ENCODE measurements around the gene SHISAL1.
"Not testable (repeated sequence)": the region's sequence is repeated elsewhere in the genome, so short reads cannot be mapped to it uniquely, and the experiment has no call there.

Gene SHISAL1

DNA sequence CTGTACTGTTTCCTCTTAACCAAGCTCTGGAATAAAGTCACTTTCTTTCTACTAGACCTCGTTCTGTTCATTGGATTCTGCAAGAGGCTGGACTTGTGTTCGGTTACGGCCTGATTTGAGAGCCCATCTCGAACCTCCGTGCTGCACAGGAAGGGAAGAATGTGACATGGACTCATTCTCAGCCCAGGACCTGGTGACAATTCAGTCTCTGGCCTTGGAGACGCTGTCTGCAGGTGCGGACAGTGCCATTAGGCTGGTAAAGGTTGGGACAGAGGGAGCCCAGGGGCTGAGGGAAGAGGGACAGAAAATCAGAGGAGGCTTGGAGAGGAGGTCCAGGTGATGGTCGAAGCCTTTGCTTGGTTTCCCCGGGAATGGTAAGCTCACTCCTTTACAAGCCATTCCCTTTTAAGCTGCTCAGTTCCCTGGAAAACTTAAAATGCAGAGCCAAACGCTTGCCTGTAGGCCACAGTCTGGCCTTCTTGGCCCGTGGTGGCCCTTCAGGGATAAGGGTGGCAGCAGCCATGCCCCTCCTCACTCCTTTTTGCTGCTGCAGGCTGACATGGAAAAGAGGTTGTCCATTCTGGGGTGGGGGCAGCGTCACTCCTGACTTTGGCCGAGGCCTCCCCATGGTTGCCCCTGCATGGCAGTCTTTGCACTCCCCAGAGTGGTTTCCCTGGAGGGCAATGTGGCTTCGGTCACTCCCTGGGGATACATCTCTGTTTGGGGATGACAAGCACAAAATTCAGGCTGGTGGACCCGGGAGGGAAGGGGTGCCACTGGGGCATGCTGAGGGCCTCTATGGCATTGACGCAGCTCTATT, 52.3 kb downstream of the SHISAL1 start:
- DNase-seq (ENCODE audit: low spot score) = no peak

DNA sequence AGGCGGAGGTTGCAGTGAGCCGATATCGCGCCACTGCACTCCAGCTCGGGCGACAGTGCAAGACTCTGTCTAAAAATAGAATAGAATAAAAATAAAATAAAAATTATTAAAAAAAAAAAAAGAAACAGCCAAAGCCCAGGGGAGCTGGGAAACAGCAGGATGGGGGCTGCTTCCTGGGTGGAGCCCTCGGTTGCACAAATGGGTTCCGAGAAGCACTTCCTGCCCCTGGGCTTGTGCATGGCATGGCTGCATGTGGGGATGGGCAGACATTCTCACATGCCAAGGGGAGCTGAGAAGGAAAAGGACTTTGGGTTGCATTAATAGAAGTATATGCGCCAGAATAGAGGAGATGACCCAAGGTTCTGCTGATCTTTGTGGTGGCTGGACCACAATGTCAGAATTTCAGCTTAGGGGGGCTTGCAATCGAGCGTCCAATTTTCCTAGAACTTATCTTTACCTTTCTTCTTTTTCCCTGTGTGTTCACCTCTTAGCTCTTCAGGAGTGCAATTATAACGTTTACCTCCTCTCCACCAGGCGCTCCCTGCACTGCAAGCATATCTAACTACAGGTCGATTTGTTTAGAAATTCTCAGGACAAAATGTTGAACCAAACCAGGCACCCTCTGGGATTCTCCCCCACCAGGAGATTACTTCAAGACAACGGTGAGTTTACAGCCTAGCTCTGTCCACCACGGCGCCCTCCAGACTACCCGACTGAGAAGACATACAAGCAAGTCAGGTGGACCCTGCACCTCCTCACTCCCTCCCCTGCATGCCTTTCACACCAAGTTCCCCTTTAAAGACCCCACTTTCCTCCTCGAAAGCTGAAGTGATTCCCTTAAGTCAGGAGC, 53.2 kb downstream of the SHISAL1 start:
- no peak for DNase-seq (ENCODE audit: low spot score)

- DNase-seq (ENCODE audit: low spot score) = no peak
These were observed 55.9 kb downstream of the SHISAL1 start for GRCh38 chr22:44256556-44257485.

GRCh38 chr22:44256085-44256484, 56.7 kb downstream of the SHISAL1 start:
- no peak for DNase-seq (ENCODE audit: low spot score)

DNA sequence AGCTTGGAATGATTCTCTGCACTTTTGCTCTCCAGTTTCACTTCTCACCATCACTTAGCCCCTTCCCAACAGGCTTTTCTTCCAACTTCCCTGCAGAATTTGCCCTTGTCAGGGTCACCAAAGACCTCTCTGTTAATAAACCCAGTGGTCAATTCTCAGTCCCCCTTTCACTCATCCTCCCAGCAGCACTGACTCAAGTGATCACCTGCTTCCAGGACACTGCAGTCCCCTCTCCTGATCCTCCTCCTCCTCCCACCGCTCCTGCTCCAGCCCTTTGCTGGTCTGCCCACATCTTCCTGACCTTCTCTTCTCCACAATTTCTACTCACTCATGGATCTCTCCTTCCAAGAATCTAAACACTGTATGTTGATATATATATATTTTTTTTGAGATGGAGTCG, 57.9 kb downstream of the SHISAL1 start:
- no peak for DNase-seq (ENCODE audit: low spot score)

GRCh38 chr22:44249376-44250147, 63.2 kb downstream of the SHISAL1 start:
- DNase-seq (ENCODE audit: low spot score) = no peak

DNA sequence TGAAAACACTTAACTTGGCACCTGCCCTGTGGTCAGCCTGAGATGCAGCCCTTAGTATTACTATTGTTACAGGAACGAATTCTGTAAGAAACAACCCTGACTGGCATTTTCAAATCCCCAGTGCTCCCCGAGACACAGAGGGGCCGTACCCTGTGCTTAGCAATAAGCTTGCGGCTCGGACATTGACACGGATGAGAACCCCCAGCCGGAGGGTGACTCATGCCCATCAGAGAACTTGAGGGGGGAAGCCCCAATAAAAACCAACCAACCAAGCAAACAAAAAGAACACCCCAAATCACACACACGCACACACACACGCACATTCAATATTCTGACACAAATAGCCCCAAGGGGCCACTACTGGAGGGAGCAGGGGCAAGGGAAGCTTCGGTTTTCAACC, 63.8 kb downstream of the SHISAL1 start:
- peak; percentile 4 for DNase-seq (ENCODE audit: low spot score)

GRCh38 chr22:44247923-44248892, 64.5 kb downstream of the SHISAL1 start:
- DNase-seq (ENCODE audit: low spot score) = no peak

DNA sequence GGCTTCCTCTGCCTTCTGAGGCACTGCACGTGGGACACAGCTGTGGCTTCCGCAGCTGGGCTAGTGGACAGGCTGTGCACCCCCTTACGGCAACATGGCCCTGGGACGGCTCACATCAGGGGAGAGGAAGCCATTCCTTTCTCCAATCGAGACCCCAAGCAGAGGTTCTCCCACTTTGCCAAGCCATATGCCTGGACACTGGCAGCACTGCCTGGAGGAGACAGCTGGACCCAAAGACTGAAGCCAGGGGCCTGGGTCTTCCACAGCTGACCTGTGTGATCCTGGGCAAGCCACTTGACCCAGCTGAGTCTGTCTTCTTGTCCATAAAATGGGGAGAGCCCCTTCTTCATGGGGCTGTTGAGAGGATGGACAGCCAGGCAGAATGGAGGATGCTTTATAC, 65.4 kb downstream of the SHISAL1 start:
- DNase-seq (ENCODE audit: low spot score) = no peak

DNA sequence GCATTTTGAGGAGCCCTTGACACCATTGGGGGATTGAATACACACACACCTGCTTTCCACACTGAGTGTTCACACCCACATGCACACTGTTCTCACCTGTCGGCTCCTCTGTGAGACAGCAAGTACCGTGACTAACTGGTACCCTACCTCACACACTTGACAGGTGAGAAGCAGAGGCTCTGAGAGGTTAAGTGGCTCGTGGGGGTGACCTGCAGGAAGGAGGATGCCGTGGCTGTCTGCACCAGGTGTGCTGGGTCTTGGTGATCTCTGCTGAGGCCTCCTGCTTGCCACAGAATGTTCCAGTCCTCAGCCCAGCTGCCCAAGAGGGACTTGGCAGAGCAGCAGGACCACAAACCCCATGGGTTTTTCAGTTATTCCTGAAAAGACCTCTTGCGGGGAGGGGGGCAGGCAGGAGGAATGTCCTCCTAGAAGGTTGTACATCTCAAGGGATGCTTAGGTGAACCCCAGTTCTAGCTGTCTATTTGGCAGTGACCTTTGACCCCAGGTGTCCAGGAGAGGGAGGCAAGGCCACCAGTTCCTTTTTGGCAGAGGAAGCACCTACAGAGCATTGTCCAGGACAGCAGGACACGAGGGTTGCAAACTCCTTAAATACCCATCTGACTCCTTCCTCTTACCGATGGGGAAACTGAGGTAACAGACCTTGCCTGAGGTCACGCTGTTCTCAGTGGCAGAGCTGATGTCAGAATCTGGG, 66.0 kb downstream of the SHISAL1 start:
- no peak for DNase-seq (ENCODE audit: low spot score)

GRCh38 chr22:44245867-44246266, 66.9 kb downstream of the SHISAL1 start:
- DNase-seq (ENCODE audit: low spot score) = no peak

- DNase-seq (ENCODE audit: low spot score) = no peak
These were observed 67.3 kb downstream of the SHISAL1 start for GRCh38 chr22:44245438-44245837.

DNA sequence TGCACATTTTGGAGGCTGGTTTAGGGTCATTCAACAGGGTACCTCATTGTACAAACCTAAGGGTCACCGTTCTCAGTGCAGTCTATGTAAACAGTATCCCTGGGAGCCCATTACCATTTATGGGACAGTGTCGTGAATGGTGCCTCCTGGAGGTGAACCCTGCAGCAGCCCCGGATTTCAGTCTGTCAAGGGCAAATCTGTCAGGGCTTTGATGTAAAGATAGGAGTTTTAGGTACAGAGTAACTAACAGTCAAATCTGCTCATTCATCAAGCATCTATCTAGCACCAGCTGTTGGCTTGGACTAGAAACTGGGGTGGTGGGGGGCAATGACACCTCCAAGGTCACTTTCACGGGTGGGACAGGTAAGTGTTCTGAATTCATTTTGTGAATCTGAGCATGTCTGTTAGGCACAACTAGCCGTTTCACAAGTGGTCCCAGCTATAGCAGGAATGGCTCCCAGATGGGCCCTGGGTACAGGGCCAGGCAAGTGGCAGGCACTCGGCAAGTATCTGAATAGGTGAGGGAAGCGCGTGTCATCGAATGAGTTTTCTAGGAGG, 68.4 kb downstream of the SHISAL1 start:
- no peak for DNase-seq (ENCODE audit: low spot score)

- DNase-seq (ENCODE audit: low spot score) = no peak
These were observed 69.0 kb downstream of the SHISAL1 start for GRCh38 chr22:44243761-44244160.

DNA sequence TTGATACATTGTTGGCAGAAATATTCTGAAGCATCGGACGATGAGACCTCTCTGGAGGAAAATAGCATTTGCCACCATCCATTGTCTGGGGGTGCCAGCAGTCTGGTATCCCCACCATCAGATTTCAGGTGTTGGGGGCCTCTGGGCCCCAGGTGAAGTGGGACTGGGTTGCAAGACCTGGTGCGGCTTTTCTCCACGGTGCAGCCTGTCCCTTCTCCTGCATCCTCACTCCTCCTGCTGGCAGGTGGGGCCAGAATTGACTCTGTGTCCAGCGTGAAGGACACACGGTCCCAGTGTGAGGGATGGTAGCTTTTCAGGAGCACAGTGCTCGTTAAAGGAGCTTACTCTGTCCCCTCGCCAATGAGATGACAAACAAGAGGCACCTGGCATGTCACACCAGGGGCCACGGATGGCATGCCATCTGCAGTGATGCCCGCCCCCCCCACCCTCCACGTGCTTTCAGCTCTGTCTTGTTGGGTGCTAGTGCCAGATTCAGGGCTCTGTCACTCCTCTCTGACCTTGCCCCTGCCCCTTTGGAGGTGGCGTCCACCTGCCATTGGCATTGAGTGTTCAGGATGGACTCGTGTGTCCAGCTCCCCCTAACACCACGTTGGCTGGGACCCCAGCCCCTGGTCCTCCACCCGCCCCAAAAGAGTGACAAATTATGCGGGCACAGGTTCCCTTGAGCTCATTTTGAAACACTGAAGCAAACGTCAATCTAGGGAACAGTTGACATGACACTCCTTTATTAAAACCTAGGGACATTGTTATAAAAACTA, 69.6 kb downstream of the SHISAL1 start:
- DNase-seq (ENCODE audit: low spot score) = no peak

DNA sequence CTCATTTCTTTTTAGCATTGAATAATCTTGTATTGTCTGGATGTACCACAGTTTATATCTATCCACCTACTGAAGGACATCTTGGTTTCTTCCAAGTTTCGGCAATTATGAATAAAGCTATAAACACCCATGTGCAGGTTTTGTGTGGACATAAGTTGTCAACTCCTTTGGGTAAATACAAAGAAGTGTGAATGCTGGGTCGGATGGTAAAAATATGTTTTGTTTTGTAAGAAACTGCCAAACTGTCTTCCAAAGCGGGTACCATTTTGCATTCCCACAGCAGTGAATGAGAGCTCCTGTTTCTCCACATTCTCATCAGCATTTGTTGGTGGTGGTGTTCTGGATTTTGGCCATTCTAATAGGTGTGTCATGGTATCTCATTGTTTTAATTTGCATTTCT, 71.6 kb downstream of the SHISAL1 start:
- not testable (repeated sequence) for DNase-seq (ENCODE audit: low spot score)

- no peak for DNase-seq (ENCODE audit: low spot score)
These were observed 75.5 kb downstream of the SHISAL1 start for GRCh38 chr22:44237290-44237689.

DNA sequence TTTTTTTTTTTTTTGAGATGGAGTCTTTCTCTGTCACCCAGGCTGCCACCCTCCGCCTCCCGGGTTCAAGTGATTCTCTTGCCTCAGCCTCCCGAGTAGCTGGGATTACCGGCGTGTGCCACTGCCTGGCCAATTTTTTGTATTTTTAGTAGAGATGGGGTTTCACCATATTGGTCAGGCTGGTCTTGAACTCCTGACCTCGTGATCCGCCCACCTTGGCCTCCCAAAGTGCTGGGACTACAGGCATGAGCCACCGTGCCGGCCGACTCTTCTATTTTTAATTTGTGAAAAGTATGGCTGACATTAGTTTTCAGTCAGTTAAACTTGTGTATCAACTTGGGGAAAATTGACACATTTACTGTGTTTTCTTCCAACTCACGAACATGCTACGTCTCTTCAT, 78.4 kb downstream of the SHISAL1 start:
- DNase-seq (ENCODE audit: low spot score) = not testable (repeated sequence)
